IMR-90 (cell line): ENCODE measurements around the gene IL1R2. TPM values are rescaled to one million over a fixed set of nuclear protein-coding genes. Genes with fewer than 3 reads are reported as not detected.

Experiments
- ATAC-seq: fragments of 200-7000 bp; cut with Tn5 transposase; 2 replicates; pipeline ENCODE4 v1.9.1; 2020; ENCODE audit warnings: low read depth, mild to moderate bottlenecking, moderate library complexity
- BruUV-seq: library from RNA; stranded (reverse); fragments of 400-500 nt; replicated peaks from 2 replicates; lab custom pipeline; 2021; lab: Mats Ljungman, UMichigan
- CTCF ChIA-PET: fragments of 300-600 bp; formaldehyde crosslinking; extraction: SDS; loops from one replicate; lab custom pipeline; 2021; ENCODE audit warnings: antibody characterized with exemption; lab: Yijun Ruan, JAX
- POLR2A ChIA-PET: fragments of 300-600 bp; sonication (Branson Sonifier 250); formaldehyde crosslinking; loops from one replicate; lab custom pipeline; 2022; ENCODE audit warnings: antibody characterized with exemption; ENCODE audit not compliant: unreplicated experiment; lab: Charles Lee
- DNase-seq: peaks from one replicate; pipeline ENCODE4 v3.0.0; 2013
- H2AFZ ChIP-seq: replicated peaks from 2 replicates; pipeline ENCODE3; 2013; ENCODE audit warnings: low read length, mild to moderate bottlenecking; ENCODE audit not compliant: poor library complexity
- H2AK5ac ChIP-seq: 2 replicates; pipeline ENCODE4 v1.6.1; 2013; ENCODE audit warnings: low read depth, low read length, inconsistent platforms
- H2AK9ac ChIP-seq: replicated peaks from 2 replicates; pipeline ENCODE3; 2013; ENCODE audit warnings: mild to moderate bottlenecking, low read depth, low read length, moderate library complexity; ENCODE audit not compliant: poor library complexity
- H2BK120ac ChIP-seq: 2 replicates; pipeline ENCODE4 v1.6.1; 2013; ENCODE audit warnings: low read depth, low read length, inconsistent platforms
- H2BK15ac ChIP-seq: 3 replicates; pipeline ENCODE4 v1.6.1; 2013; ENCODE audit warnings: low read depth, low read length, inconsistent platforms
- H2BK20ac ChIP-seq: 2 replicates; pipeline ENCODE4 v1.6.1; 2013; ENCODE audit warnings: low read depth, mild to moderate bottlenecking, inconsistent platforms, low read length, moderate library complexity
- H2BK5ac ChIP-seq: 2 replicates; pipeline ENCODE4 v1.6.1; 2013; ENCODE audit warnings: mild to moderate bottlenecking, low read depth, low read length, inconsistent platforms; ENCODE audit not compliant: poor library complexity, severe bottlenecking
- H3K14ac ChIP-seq: replicated peaks from 2 replicates; pipeline ENCODE4 v1.6.1; 2013; ENCODE audit warnings: low read depth, low read length, inconsistent platforms
- H3K18ac ChIP-seq: 2 replicates; pipeline ENCODE4 v1.6.1; 2013; ENCODE audit warnings: low read depth, low read length, control low read depth
- H3K23ac ChIP-seq: 2 replicates; pipeline ENCODE4 v1.6.1; 2013; ENCODE audit warnings: low read depth, low read length, inconsistent platforms
- H3K27ac ChIP-seq: 2 replicates; pipeline ENCODE4 v1.5.1; 2013; ENCODE audit warnings: mild to moderate bottlenecking, control low read depth, low read length; ENCODE audit not compliant: insufficient read depth
- H3K27me3 ChIP-seq: 2 replicates; pipeline ENCODE4 v1.6.1; 2013; ENCODE audit warnings: low read length; ENCODE audit not compliant: control insufficient read depth, insufficient read depth
- H3K36me3 ChIP-seq: 2 replicates; pipeline ENCODE4 v1.6.1; 2013; ENCODE audit warnings: low read length, mixed read lengths; ENCODE audit not compliant: control insufficient read depth, insufficient read depth
- H3K4ac ChIP-seq: 2 replicates; pipeline ENCODE4 v1.6.1; 2013; ENCODE audit warnings: low read depth, low read length, inconsistent platforms
- H3K4me1 ChIP-seq: 2 replicates; pipeline ENCODE4 v1.6.1; 2013; ENCODE audit warnings: low read length, mixed read lengths; ENCODE audit not compliant: control insufficient read depth, insufficient read depth
- H3K4me2 ChIP-seq: 2 replicates; pipeline ENCODE4 v1.6.1; 2013; ENCODE audit warnings: low read depth, mild to moderate bottlenecking, control low read depth, low read length, moderate library complexity
- H3K4me3 ChIP-seq: 2 replicates; pipeline ENCODE4 v1.5.1; 2013; ENCODE audit warnings: low read depth, mild to moderate bottlenecking, control low read depth, low read length, moderate library complexity; ENCODE audit not compliant: insufficient read depth
- H3K56ac ChIP-seq: 2 replicates; pipeline ENCODE4 v1.6.1; 2013; ENCODE audit warnings: low read length, inconsistent platforms; ENCODE audit not compliant: insufficient read depth; ENCODE audit errors: extremely low read depth
- H3K79me1 ChIP-seq, 2 experiments: 2 replicates each; pipeline ENCODE4 v1.6.1; 2013; ENCODE audit warnings: low read length in 2 of 2, inconsistent platforms in 1 of 2, low read depth in 1 of 2
- H3K9ac ChIP-seq: 2 replicates; pipeline ENCODE4 v1.6.1; 2013; ENCODE audit warnings: low read depth, low read length, control low read depth
- H3K9me1 ChIP-seq: 2 replicates; pipeline ENCODE4 v1.6.1; 2013; ENCODE audit warnings: low read length, inconsistent platforms; ENCODE audit not compliant: insufficient read depth
- H3K9me3 ChIP-seq: 2 replicates; pipeline ENCODE4 v1.6.1; 2013; ENCODE audit warnings: low read length; ENCODE audit not compliant: control insufficient read depth, insufficient read depth
- H4K20me1 ChIP-seq: 2 replicates; pipeline ENCODE4 v1.6.1; 2013; ENCODE audit warnings: low read length, inconsistent platforms; ENCODE audit not compliant: insufficient read depth
- H4K5ac ChIP-seq: 2 replicates; pipeline ENCODE4 v1.6.1; 2013; ENCODE audit warnings: mild to moderate bottlenecking, low read depth, low read length, control low read depth
- H4K8ac ChIP-seq, 2 experiments: 2 replicates each; pipeline ENCODE4 v1.6.1; 2013; ENCODE audit warnings: low read depth in 2 of 2, low read length in 2 of 2, control low read depth in 1 of 2, inconsistent platforms in 1 of 2
- H4K91ac ChIP-seq: 2 replicates; pipeline ENCODE4 v1.6.1; 2013; ENCODE audit warnings: low read depth, low read length, inconsistent platforms; ENCODE audit not compliant: insufficient read depth
- BHLHE40 ChIP-seq: fragments of 150-350 bp; IDR thresholded peaks from 2 replicates; pipeline ENCODE4 v1.6.1; 2016; ENCODE audit warnings: mild to moderate bottlenecking, low read depth, low read length
- CEBPB ChIP-seq: IDR thresholded peaks from 2 replicates; pipeline ENCODE4 v1.6.1; 2012; ENCODE audit warnings: low read depth, low read length, improper control_type of control experiment
- FOS ChIP-seq: fragments of 150-350 bp; IDR thresholded peaks from 2 replicates; pipeline ENCODE4 v1.6.1; 2016; ENCODE audit warnings: low read depth, low read length
- MAFK ChIP-seq: IDR thresholded peaks from 2 replicates; pipeline ENCODE4 v1.6.1; 2012; ENCODE audit warnings: low read depth, low read length, improper control_type of control experiment
- NFE2L2 ChIP-seq: fragments of 150-350 bp; IDR thresholded peaks from 2 replicates; pipeline ENCODE4 v1.6.1; 2016; ENCODE audit warnings: low read depth, mild to moderate bottlenecking, low read length
- USF2 ChIP-seq: fragments of 150-350 bp; IDR thresholded peaks from 2 replicates; pipeline ENCODE4 v1.6.1; 2017; ENCODE audit warnings: mild to moderate bottlenecking, antibody characterized with exemption, low read length, low read depth
- WGBS, 2 experiments: methylation state at CpG; one replicate each; pipeline versions ENCODE4 v1.1.5 to v1.1.7; 2013; ENCODE audit warnings: missing lambda C conversion rate in 2 of 2; ENCODE audit not compliant: insufficient read length in 1 of 2; ENCODE audit errors: extremely low coverage in 2 of 2; 5-methylcytosine and 5-hydroxymethylcytosine counted together
- dilution Hi-C: fragments of 300-500 bp; cut with HindIII; formaldehyde crosslinking; loops from one replicate; pipeline ENCODE4 v1.14.3; 2018; ENCODE audit warnings: low sequenced_read_pairs; ENCODE audit not compliant: unreplicated experiment
- in situ Hi-C: fragments of 300-500 bp; cut with MboI; formaldehyde crosslinking; loops from 3 replicates; pipeline ENCODE4 v1.14.3; 2019; ENCODE audit warnings: low sequenced_read_pairs, inconsistent platforms, mixed read lengths
- intact Hi-C: fragments of 100-400 bp; cut with micrococcal nuclease; formaldehyde crosslinking; loops from 2 replicates; pipeline ENCODE4 v1.10.0; 2022
- polyA plus RNA-seq, 3 experiments: library from polyadenylated mRNA; depleted of rRNA; stranded (reverse); fragments of >200 nt; gene quantifications; 2 replicates each; pipeline ENCODE4 v1.2.3, GENCODE V29; 2012; ENCODE audit warnings: low replicate concordance in 1 of 3
- total RNA-seq: library from RNA; depleted of rRNA; stranded (reverse); fragments of >200 nt; gene quantifications from 2 replicates; pipeline ENCODE4 v1.2.3, GENCODE V29; 2012

IL1R2 gene
- total and polyA plus RNA-seq, 2 of the 4 experiments (the other 2 are of a cell fraction) = not detected

GRCh38 chr2:102048465-102048864 is 56.7 kb downstream of the IL1R2 start:
- ChIA-PET POLR2A (interaction anchor here (0.5 kb wide), 1 partner anchor 228 kb away, joined by 3 read pairs; no protein-coding TSS in a partner anchor), CTCF (no interaction called here)
- WGBS, 2 experiments = 40% methylated on average over 3 of the region's 8 CpGs; no CpG with 5 or more reads in 1 of the 2 experiments
- Histone ChIP-seq H3K4me2 (no peak overlapping the region), H2BK20ac (peak overlapping the region; percentile 65; the same call in 1 of the 2 replicates), H2AFZ (peak overlapping the region; percentile 51), H2AK9ac (no peak overlapping the region), H4K5ac (peak overlapping the region; percentile 52; the same call in 1 of the 2 replicates), H3K27ac (peak overlapping the region; percentile 47; the same call in 1 of the 2 replicates), H3K23ac (peak overlapping the region; percentile 54), H3K18ac (peak overlapping the region; percentile 72; the same call in 1 of the 2 replicates), H3K79me1 (no peaks in the 10 kb centered on the region; a peak in 1 of 4 replicates), H3K27me3 (no peaks in the 10 kb centered on the region), H3K4me3 (no peak overlapping the region), H3K9me3 (no peaks in the 10 kb centered on the region), H2BK5ac (no peak overlapping the region), H3K4me1 (peaks cover 29% of the 10 kb centered on the region), H4K20me1 (no peaks in the 10 kb centered on the region; the same call in 1 of the 2 replicates), H3K56ac (no peak overlapping the region), H2BK15ac (peak overlapping the region; percentile 95; the same call in 1 of the 3 replicates), H3K14ac (peak overlapping the region; percentile 94), H3K9me1 (peaks cover 21% of the 10 kb centered on the region), H4K91ac (no peak overlapping the region), H4K8ac (peak overlapping the region in 1 of 2 experiments; percentile 60; a peak in 1 of 4 replicates), H3K4ac (peak overlapping the region; percentile 85; the same call in 1 of the 2 replicates), H3K9ac (no peak overlapping the region), H2BK120ac (peak overlapping the region; percentile 74), H2AK5ac (peak overlapping the region; percentile 83), H3K36me3 (no peaks in the 10 kb centered on the region)
- peak; percentile 73 for DNase-seq
- no TSS peak for BruUV-seq
- TF ChIP-seq BHLHE40 (no peak), USF2 (no peak), MAFK (no peak), NFE2L2 (no peak), CEBPB (no peak), FOS (peak; percentile 50; the same call in 1 of the 2 replicates)
- dilution Hi-C loops = no loop called here
- intact Hi-C loops = no loop called here
- no peak for ATAC-seq
- in situ Hi-C loops = no loop called here
